NT2/D1 (cell line): ENCODE measurements around the gene PDCD11.

Experiments used
- DNase-seq: peaks from one replicate; pipeline ENCODE4 v3.0.0-alpha.2; 2011; ENCODE audit warnings: low read depth, low spot score
- H3K27me3 ChIP-seq: 2 replicates; pipeline ENCODE4 v1.6.0; 2011; ENCODE audit warnings: mild to moderate bottlenecking; ENCODE audit not compliant: insufficient read length, insufficient read depth
- H3K36me3 ChIP-seq: 2 replicates; pipeline ENCODE4 v1.6.1; 2011; ENCODE audit warnings: mild to moderate bottlenecking, low read length, mixed read lengths; ENCODE audit not compliant: insufficient read depth, insufficient read length
- H3K4me1 ChIP-seq: 2 replicates; pipeline ENCODE4 v1.5.1; 2011; ENCODE audit not compliant: insufficient read depth, insufficient read length
- H3K4me3 ChIP-seq: 2 replicates; pipeline ENCODE4 v1.5.1; 2011; ENCODE audit warnings: low read depth; ENCODE audit not compliant: insufficient read length
- H3K9ac ChIP-seq: 2 replicates; pipeline ENCODE4 v1.6.0; 2011; ENCODE audit warnings: low read depth; ENCODE audit not compliant: insufficient read length
- H3K9me3 ChIP-seq: 2 replicates; pipeline ENCODE4 v1.5.1; 2011; ENCODE audit warnings: mild to moderate bottlenecking, low read length; ENCODE audit not compliant: insufficient read depth
- SUZ12 ChIP-seq: IDR thresholded peaks from 2 replicates; pipeline ENCODE4 v1.6.1; 2011; ENCODE audit not compliant: insufficient read length, insufficient read depth; ENCODE audit errors: extremely low read depth
- YY1 ChIP-seq: IDR thresholded peaks from 2 replicates; pipeline ENCODE4 v1.6.1; 2011; ENCODE audit not compliant: insufficient read length, insufficient read depth
- ZNF274 ChIP-seq: IDR thresholded peaks from 2 replicates; pipeline ENCODE4 v1.6.1; 2011; ENCODE audit warnings: mild to moderate bottlenecking, low read depth, low read length

The PDCD11 gene

DNA sequence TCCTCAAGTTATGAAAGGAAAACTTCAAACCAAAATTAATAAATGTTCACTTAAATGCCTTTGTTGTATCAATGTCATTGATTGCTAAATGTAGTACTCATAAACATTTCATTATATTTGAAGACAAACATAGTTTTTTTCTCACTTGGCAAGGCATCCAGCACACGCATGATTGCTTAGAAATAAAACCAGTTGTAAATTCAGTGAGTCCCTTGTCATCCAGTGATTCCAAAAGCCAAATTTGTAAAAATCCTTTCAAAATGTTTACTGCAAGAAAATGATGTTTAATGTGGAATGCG is 90.9 kb downstream of the PDCD11 start:
- H3K9me3 ChIP-seq: no peaks in the 10 kb centered on the region
- H3K36me3 ChIP-seq: no peaks in the 10 kb centered on the region
- H3K4me3 ChIP-seq: no peak overlapping the region
- H3K4me1 ChIP-seq: peaks cover 10% of the 10 kb centered on the region
- no peak for TF ChIP-seq YY1
- H3K9ac ChIP-seq: no peak overlapping the region
- H3K27me3 ChIP-seq: no peaks in the 10 kb centered on the region
- DNase-seq: no peak

DNA sequence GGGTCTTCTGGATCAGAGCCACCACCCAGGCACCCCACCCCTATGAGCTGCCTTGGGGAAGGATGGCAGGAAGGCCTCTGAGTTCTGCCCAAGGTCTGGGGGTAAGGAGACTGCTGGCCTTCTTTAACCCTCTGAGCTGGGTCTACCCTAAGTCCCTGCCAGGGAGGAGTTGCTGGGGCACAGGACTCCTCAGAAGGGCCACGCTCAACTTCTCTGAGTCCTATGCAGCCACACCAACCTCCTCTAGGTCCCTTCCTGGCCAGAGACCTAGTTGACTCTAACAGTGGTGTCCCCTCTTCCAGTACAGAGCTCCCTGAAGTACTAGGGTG is 94.5 kb downstream of the PDCD11 start:
- peaks cover 15% of the 10 kb centered on the region for H3K4me1 ChIP-seq
- peaks cover 31% of the 10 kb centered on the region for H3K27me3 ChIP-seq
- H3K4me3 ChIP-seq: no peak overlapping the region
- no peaks in the 10 kb centered on the region for H3K9me3 ChIP-seq
- H3K9ac ChIP-seq: peak overlapping the region; percentile 21
- DNase-seq: no peak
- no peak for TF ChIP-seq SUZ12
- no peak for TF ChIP-seq YY1
- no peak for TF ChIP-seq ZNF274
- no peaks in the 10 kb centered on the region for H3K36me3 ChIP-seq

DNA sequence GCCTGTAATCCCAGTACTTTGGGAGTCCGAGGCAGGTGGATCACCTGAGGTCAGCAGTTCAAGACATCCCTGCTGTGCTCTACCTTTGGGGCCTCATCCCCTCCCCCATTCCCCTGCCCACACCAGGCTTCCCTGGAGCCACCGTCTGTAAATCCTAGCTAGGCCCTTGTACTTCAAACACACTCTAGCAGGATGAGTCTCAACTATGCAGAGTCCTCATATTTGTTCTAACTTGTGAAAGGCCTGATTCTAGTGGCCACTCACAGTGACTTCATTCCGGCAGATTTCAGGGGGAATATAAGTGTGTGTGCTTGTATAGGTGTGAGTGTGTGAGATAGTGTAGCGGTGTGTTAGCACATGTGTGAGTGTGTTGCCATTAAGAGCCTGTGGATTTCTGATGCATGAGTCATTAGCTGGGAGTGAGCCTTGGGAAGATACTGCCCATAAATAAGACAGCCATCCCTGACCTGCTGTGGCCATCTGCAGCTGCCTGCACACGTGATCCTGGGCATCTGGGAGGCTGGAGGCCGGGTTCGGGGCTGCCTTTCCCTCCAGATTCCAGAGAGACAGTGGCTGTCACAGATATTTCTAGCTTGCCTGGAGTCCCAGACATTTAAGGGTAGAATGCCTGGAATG is 95.4 kb downstream of the PDCD11 start:
- Histone ChIP-seq H3K9me3 (no peaks in the 10 kb centered on the region), H3K27me3 (peaks cover 34% of the 10 kb centered on the region), H3K9ac (no peak overlapping the region), H3K4me1 (peaks cover 15% of the 10 kb centered on the region), H3K36me3 (no peaks in the 10 kb centered on the region), H3K4me3 (no peak overlapping the region)
- DNase-seq: no peak
- TF ChIP-seq SUZ12: no peak
- TF ChIP-seq YY1: no peak
- TF ChIP-seq ZNF274: no peak

DNA sequence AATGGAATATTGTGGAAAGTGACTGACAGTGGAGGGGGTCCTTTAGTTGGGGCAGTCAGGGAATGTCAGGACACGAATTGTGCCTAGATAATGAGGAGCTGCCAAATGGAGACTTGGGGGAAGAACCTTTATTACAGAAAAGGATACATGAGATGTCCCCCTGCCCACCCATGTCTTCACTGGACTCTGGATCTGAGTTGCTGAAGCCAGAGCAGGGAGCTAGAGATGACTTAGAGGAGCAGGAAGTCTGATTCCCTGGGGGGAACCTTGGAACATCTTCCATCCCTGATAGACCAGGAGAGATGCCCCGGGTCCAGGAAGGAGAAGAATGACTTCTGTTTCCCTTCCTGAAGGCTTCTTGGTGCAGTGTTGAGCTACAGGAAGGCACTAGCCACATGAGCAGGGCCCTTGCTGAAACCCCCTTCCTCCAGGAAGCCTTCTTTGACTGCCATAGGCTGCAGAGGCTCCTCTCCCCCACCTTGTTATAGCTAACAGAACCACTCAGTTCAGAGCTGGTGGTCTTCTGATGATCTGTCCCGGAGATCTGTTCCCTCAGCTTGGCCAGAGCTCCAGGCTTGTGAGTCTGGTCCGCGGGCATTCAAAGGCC is 96.3 kb downstream of the PDCD11 start:
- H3K4me3 ChIP-seq: no peak overlapping the region
- no peaks in the 10 kb centered on the region for H3K9me3 ChIP-seq
- peaks cover 15% of the 10 kb centered on the region for H3K4me1 ChIP-seq
- DNase-seq: no peak
- peaks cover 41% of the 10 kb centered on the region for H3K27me3 ChIP-seq
- no peak overlapping the region for H3K9ac ChIP-seq
- no peaks in the 10 kb centered on the region for H3K36me3 ChIP-seq
- TF ChIP-seq YY1: no peak
- TF ChIP-seq ZNF274: no peak
- TF ChIP-seq SUZ12: no peak

DNA sequence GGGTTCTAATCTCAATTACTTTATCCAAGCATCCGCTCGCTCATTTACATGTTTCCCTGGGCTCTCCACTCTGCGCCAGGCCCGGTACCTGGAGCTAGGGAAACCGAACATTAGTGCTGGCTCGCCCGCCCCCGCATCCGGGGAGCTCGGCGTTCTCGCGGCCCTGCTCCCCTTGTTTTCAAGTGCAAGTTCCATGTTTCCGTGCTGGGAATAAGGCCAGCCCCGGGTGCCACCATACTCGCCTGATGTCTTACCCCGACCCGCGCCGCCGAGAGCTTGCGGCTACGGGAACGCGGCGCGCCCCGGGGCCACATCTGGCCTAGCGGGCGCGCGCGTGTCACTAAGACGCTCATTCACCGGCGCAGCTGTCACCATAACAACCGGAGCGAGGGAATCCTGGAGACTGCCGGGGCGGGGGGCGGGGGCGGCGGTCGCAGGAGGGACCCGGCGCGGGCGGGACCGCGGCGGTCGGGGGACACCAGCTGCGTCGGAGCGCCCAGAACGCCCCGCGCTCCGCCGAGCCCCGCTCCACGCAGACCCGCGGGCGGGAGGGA is 97.0 kb downstream of the PDCD11 start, which contains the start of gene NEURL1:
NEURL1 (plus strand) TSS at position 344 of the 554 bp plus-strand sequence. CDS start 683 bp downstream, outside the sequence.
- Histone ChIP-seq H3K9me3 (no peaks in the 10 kb centered on the region), H3K9ac (peak within 1 kb of the TSS; percentile 56), H3K4me3 (peak within 1 kb of the TSS; percentile 55), H3K4me1 (peaks cover 15% of the 10 kb centered on the region), H3K27me3 (peaks cover 41% of the 10 kb centered on the region), H3K36me3 (no peaks in the 10 kb centered on the region)
- TF ChIP-seq ZNF274: no peak
- no peak for TF ChIP-seq YY1
- no peak for TF ChIP-seq SUZ12
- no peak for DNase-seq

DNA sequence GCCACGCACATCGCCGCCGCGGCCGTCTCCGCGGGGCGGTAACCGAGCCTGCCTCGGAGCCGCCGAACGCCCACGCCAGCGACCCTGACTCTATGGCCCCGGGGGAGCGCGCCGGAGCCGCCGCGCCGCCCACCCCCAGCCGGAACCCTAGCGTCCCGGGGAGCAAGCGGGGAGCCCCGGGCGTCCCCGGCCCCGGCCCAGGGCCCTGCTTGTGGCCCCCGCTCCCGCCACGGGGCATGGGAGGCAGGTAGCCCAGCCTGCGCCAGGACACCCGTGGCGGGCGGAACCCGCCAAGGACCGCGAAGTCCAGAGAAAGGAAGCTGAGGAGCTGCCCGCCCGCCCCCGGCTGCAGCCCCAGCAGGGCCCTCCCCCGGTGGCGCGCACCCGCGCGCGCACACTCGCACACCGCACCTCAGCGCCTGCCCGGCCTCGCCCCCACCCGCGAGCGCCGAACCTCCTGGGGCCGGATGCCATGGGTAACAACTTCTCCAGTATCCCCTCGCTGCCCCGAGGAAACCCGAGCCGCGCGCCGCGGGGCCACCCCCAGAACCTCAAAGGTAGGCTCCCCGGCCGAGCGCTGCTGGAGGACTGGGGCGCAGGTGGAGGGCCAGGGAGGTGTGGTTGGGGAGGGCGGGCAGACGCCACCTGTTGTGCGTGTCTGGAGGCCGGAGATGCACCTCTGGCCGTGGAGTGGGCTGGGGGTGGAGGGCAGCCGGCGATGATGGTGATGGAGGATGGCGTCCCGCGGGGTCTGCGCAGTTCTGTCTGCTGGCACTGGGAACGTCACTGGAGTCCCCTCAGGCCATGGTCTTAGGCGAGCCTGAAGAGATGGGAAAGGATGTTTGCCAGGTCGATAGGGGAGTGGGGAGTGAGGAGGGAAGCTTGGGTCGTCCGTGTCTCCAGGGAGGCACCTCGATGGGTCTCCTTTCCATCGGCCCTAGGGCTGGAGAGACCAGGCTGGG is 97.8 kb downstream of the PDCD11 start:
- TF ChIP-seq SUZ12 (no peak), ZNF274 (no peak), YY1 (no peak)
- peak overlapping the region; percentile 55 for H3K4me3 ChIP-seq
- peak overlapping the region; percentile 56 for H3K9ac ChIP-seq
- H3K4me1 ChIP-seq: peaks cover 15% of the 10 kb centered on the region
- no peaks in the 10 kb centered on the region for H3K36me3 ChIP-seq
- DNase-seq: no peak
- H3K27me3 ChIP-seq: peaks cover 41% of the 10 kb centered on the region
- no peaks in the 10 kb centered on the region for H3K9me3 ChIP-seq

DNA sequence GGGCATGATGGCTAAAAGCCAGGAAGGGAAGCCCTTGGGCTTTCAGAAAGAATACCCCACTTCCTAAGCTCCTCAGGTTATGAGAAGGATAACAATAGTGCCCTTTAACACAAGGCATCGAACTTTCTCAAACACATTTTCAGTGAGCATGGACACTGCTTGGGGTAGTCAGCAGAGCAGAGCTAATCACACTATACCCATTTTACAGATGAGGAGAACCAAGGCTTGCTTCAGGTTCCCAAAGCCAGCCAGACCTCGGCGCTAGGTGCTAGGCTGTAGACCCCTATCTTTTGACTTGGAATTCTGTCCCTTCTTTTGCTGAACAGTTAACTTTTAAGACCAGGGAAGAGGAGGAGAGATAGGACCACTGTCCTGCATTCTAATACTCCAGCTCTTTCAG is 98.9 kb downstream of the PDCD11 start:
- no peaks in the 10 kb centered on the region for H3K9me3 ChIP-seq
- no peak overlapping the region for H3K9ac ChIP-seq
- H3K27me3 ChIP-seq: peaks cover 41% of the 10 kb centered on the region
- TF ChIP-seq SUZ12 (no peak), ZNF274 (no peak), YY1 (no peak)
- DNase-seq: no peak
- no peaks in the 10 kb centered on the region for H3K36me3 ChIP-seq
- no peak overlapping the region for H3K4me3 ChIP-seq
- peaks cover 23% of the 10 kb centered on the region for H3K4me1 ChIP-seq
